ENCODE results near the gene SLC6A12. TPM values are rescaled to one million over a fixed set of nuclear protein-coding genes. Genes with fewer than 3 reads are reported as not detected.

The SLC6A12 gene
- total and polyA plus RNA-seq, 9 of the 15 experiments (the other 6 are each of a cell fraction or from before 2014, with no cell fraction given) = not detected

DNA sequence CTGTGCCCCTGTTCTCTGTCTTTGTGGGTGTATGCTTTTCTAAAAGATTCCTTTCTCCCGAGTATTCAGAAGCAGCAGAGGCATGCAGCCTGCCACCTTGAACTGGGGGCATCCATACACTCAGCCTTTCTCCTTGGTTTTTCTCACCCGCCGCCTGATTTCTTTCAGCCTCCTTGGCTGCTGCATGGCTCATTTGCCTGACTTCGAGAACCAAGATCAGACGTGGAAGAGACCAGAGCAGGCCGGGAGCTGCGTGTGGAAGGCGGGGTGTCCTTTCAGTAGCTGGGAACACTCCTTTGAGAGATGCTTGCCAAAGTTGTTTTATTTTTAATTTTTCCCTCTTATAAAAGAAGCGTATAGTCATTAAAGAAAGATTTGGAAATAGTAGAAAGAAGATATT lies 53.1 kb downstream of the SLC6A12 start:
- no peak for ATAC-seq
- Histone ChIP-seq H3K9me3 (replicated peaks; ENCODE audit: control insufficient read depth, insufficient read depth, low read depth, low read length) (no peaks in the 10 kb centered on the region), H3K27ac (ENCODE audit: extremely low read depth, low read depth, low read length) (no peak overlapping the region), H3K36me3 (ENCODE audit: control insufficient read depth, insufficient read depth, low read length) (no peaks in the 10 kb centered on the region), H3K4me3 (no peak overlapping the region), H3K4me2 (ENCODE audit: insufficient read depth, low read length) (no peak overlapping the region), H3K9ac (ENCODE audit: insufficient read depth in 1 of 2, low read depth in 2 of 2, low read length in 2 of 2) (no peak overlapping the region), H3K9me1 (ENCODE audit: control insufficient read depth, insufficient read depth, low read length) (no peaks in the 10 kb centered on the region), H3K79me2 (ENCODE audit: control insufficient read depth, insufficient read depth, low read length) (no peaks in the 10 kb centered on the region), H2AFZ (ENCODE audit: low read depth, low read length) (no peak overlapping the region), H3K4me1 (replicated peaks in 1 of 2; ENCODE audit: control insufficient read depth in 2 of 2, insufficient read depth in 2 of 2, low read length in 2 of 2) (peaks cover 0 to 10% of the 10 kb centered on the region in 2 experiments; a peak in 1 of 5 replicates), H3K27me3 (ENCODE audit: control insufficient read depth in 2 of 2, insufficient read depth in 2 of 2, low read length in 2 of 2) (peaks cover 12 to 42% of the 10 kb centered on the region in 2 experiments; a peak in 4 of 5 replicates), H4K20me1 (replicated peaks; ENCODE audit: control insufficient read depth, insufficient read depth, low read length) (0 out of 2 replicates have a peak, but pooled peaks cover 10% of the 10 kb centered on the region)
- FAIRE-seq = no peak
- no TSS peak for BruUV-seq (replicated peaks)
- 0% methylated on average over 9 of the region's 9 CpGs for WGBS (ENCODE audit: insufficient coverage, low coverage, missing lambda C conversion rate)
- no peak for DNase-seq (ENCODE audit: extremely low read depth in 1 of 4, low spot score in 3 of 4)
- ChIA-PET POLR2A (interaction anchor here (0.6 kb wide), 1 partner anchor 26 kb away, joined by 3 read pairs; no protein-coding TSS in a partner anchor), CTCF (ENCODE audit: low intra/inter-chr PET ratio) (no interaction called here)
- intact Hi-C loops (cut with micrococcal nuclease) = no loop called here
- in situ Hi-C loops (cut with MboI) = no loop called here
- no peak for TF ChIP-seq MAZ (CRISPR knock-in tag; conservative IDR thresholded peaks at IDR 0.05 in 1 of 2, IDR thresholded peaks at IDR 0.05 in 1 of 2)
- no peak for TF ChIP-seq PHTF2 (CRISPR knock-in tag; IDR thresholded peaks at IDR 0.05)
- no peak for TF ChIP-seq KLF10 (CRISPR knock-in tag; IDR thresholded peaks at IDR 0.05)
- no peak for TF ChIP-seq ZNF239 (CRISPR knock-in tag; IDR thresholded peaks at IDR 0.05)
- no peak for TF ChIP-seq ZNF212 (CRISPR knock-in tag; IDR thresholded peaks at IDR 0.05)
- TF ChIP-seq ZNF311 (CRISPR knock-in tag; IDR thresholded peaks at IDR 0.05) = no peak
- TF ChIP-seq, protein P1, sequence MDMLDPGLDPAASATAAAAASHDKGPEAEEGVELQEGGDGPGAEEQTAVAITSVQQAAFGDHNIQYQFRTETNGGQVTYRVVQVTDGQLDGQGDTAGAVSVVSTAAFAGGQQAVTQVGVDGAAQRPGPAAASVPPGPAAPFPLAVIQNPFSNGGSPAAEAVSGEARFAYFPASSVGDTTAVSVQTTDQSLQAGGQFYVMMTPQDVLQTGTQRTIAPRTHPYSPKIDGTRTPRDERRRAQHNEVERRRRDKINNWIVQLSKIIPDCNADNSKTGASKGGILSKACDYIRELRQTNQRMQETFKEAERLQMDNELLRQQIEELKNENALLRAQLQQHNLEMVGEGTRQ (CRISPR knock-in tag; IDR thresholded peaks at IDR 0.05) = no peak
